GM12872 (cell line): ENCODE data around the gene PLEKHA6.

Source experiments
- CTCF ChIP-seq: IDR thresholded peaks from 3 replicates; pipeline ENCODE4 v1.5.1; 2011; ENCODE audit warnings: low read depth, mild to moderate bottlenecking, low read length, moderate library complexity; ENCODE audit not compliant: insufficient read depth

Gene PLEKHA6

GRCh38 chr1:204344665-204345355 is 14.9 kb downstream of the PLEKHA6 start:
- TF ChIP-seq CTCF = no peak

GRCh38 chr1:204343802-204344201 is 15.9 kb downstream of the PLEKHA6 start:
- no peak for TF ChIP-seq CTCF

- no peak for TF ChIP-seq CTCF
Observed at GRCh38 chr1:204343247-204343646, 16.5 kb downstream of the PLEKHA6 start.

- TF ChIP-seq CTCF = no peak
Observed at GRCh38 chr1:204342310-204342709, 17.4 kb downstream of the PLEKHA6 start.

GRCh38 chr1:204341380-204341779 is 18.3 kb downstream of the PLEKHA6 start:
- no peak for TF ChIP-seq CTCF

- no peak for TF ChIP-seq CTCF
Observed at GRCh38 chr1:204340081-204340889, 19.4 kb downstream of the PLEKHA6 start.

GRCh38 chr1:204339541-204339940 is 20.2 kb downstream of the PLEKHA6 start:
- no peak for TF ChIP-seq CTCF
